MM.1S (cell line): ENCODE measurements around the gene LAMB3.

Experiments used
- EZH2 ChIP-seq: fragments of 300-600 bp; sonication (generic); optimal IDR thresholded peaks from 2 replicates; pipeline ENCODE3; 2017; ENCODE audit warnings: low read depth, mild to moderate bottlenecking, antibody characterized with exemption, low read length, mixed read lengths
- EZH2phosphoT487 ChIP-seq: fragments of 300-600 bp; sonication (generic); IDR thresholded peaks from 2 replicates; pipeline ENCODE4 v1.6.1; 2018; ENCODE audit warnings: antibody characterized with exemption, low read length
- TF ChIP-seq, protein P1 (sequence below): fragments of 300-600 bp; sonication (generic); IDR thresholded peaks from 2 replicates; pipeline ENCODE4 v1.5.1; 2016; ENCODE audit warnings: antibody characterized with exemption, low read length, mixed read lengths

- TF ChIP-seq, protein P1, sequence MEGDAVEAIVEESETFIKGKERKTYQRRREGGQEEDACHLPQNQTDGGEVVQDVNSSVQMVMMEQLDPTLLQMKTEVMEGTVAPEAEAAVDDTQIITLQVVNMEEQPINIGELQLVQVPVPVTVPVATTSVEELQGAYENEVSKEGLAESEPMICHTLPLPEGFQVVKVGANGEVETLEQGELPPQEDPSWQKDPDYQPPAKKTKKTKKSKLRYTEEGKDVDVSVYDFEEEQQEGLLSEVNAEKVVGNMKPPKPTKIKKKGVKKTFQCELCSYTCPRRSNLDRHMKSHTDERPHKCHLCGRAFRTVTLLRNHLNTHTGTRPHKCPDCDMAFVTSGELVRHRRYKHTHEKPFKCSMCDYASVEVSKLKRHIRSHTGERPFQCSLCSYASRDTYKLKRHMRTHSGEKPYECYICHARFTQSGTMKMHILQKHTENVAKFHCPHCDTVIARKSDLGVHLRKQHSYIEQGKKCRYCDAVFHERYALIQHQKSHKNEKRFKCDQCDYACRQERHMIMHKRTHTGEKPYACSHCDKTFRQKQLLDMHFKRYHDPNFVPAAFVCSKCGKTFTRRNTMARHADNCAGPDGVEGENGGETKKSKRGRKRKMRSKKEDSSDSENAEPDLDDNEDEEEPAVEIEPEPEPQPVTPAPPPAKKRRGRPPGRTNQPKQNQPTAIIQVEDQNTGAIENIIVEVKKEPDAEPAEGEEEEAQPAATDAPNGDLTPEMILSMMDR = no peak
- TF ChIP-seq EZH2 = no peak
- no peak for TF ChIP-seq EZH2phosphoT487
Observed at GRCh38 chr1:209659909-209660308, 7.7 kb upstream of the LAMB3 start.
